IMR-90 (cell line): ENCODE results near the gene TAF1B. TPM values are rescaled to one million over a fixed set of nuclear protein-coding genes. Genes with fewer than 3 reads are reported as not detected.

Source experiments
- ATAC-seq: fragments of 200-7000 bp; cut with Tn5 transposase; 2 replicates; pipeline ENCODE4 v1.9.1; 2020; ENCODE audit warnings: low read depth, mild to moderate bottlenecking, moderate library complexity
- BruUV-seq: library from RNA; stranded (reverse); fragments of 400-500 nt; replicated peaks from 2 replicates; lab custom pipeline; 2021; lab: Mats Ljungman, UMichigan
- CTCF ChIA-PET: fragments of 300-600 bp; formaldehyde crosslinking; extraction: SDS; loops from one replicate; lab custom pipeline; 2021; ENCODE audit warnings: antibody characterized with exemption; lab: Yijun Ruan, JAX
- POLR2A ChIA-PET: fragments of 300-600 bp; sonication (Branson Sonifier 250); formaldehyde crosslinking; loops from one replicate; lab custom pipeline; 2022; ENCODE audit warnings: antibody characterized with exemption; ENCODE audit not compliant: unreplicated experiment; lab: Charles Lee
- DNase-seq: peaks from one replicate; pipeline ENCODE4 v3.0.0; 2013
- H2AFZ ChIP-seq: replicated peaks from 2 replicates; pipeline ENCODE3; 2013; ENCODE audit warnings: low read length, mild to moderate bottlenecking; ENCODE audit not compliant: poor library complexity
- H2AK5ac ChIP-seq: 2 replicates; pipeline ENCODE4 v1.6.1; 2013; ENCODE audit warnings: low read depth, low read length, inconsistent platforms
- H2AK9ac ChIP-seq: replicated peaks from 2 replicates; pipeline ENCODE3; 2013; ENCODE audit warnings: mild to moderate bottlenecking, low read depth, low read length, moderate library complexity; ENCODE audit not compliant: poor library complexity
- H2BK120ac ChIP-seq: 2 replicates; pipeline ENCODE4 v1.6.1; 2013; ENCODE audit warnings: low read depth, low read length, inconsistent platforms
- H2BK15ac ChIP-seq: 3 replicates; pipeline ENCODE4 v1.6.1; 2013; ENCODE audit warnings: low read depth, low read length, inconsistent platforms
- H2BK20ac ChIP-seq: 2 replicates; pipeline ENCODE4 v1.6.1; 2013; ENCODE audit warnings: low read depth, mild to moderate bottlenecking, inconsistent platforms, low read length, moderate library complexity
- H2BK5ac ChIP-seq: 2 replicates; pipeline ENCODE4 v1.6.1; 2013; ENCODE audit warnings: mild to moderate bottlenecking, low read depth, low read length, inconsistent platforms; ENCODE audit not compliant: poor library complexity, severe bottlenecking
- H3K14ac ChIP-seq: replicated peaks from 2 replicates; pipeline ENCODE4 v1.6.1; 2013; ENCODE audit warnings: low read depth, low read length, inconsistent platforms
- H3K18ac ChIP-seq: 2 replicates; pipeline ENCODE4 v1.6.1; 2013; ENCODE audit warnings: low read depth, low read length, control low read depth
- H3K23ac ChIP-seq: 2 replicates; pipeline ENCODE4 v1.6.1; 2013; ENCODE audit warnings: low read depth, low read length, inconsistent platforms
- H3K27ac ChIP-seq: 2 replicates; pipeline ENCODE4 v1.5.1; 2013; ENCODE audit warnings: mild to moderate bottlenecking, control low read depth, low read length; ENCODE audit not compliant: insufficient read depth
- H3K27me3 ChIP-seq: 2 replicates; pipeline ENCODE4 v1.6.1; 2013; ENCODE audit warnings: low read length; ENCODE audit not compliant: control insufficient read depth, insufficient read depth
- H3K36me3 ChIP-seq: 2 replicates; pipeline ENCODE4 v1.6.1; 2013; ENCODE audit warnings: low read length, mixed read lengths; ENCODE audit not compliant: control insufficient read depth, insufficient read depth
- H3K4ac ChIP-seq: 2 replicates; pipeline ENCODE4 v1.6.1; 2013; ENCODE audit warnings: low read depth, low read length, inconsistent platforms
- H3K4me1 ChIP-seq: 2 replicates; pipeline ENCODE4 v1.6.1; 2013; ENCODE audit warnings: low read length, mixed read lengths; ENCODE audit not compliant: control insufficient read depth, insufficient read depth
- H3K4me2 ChIP-seq: 2 replicates; pipeline ENCODE4 v1.6.1; 2013; ENCODE audit warnings: low read depth, mild to moderate bottlenecking, control low read depth, low read length, moderate library complexity
- H3K4me3 ChIP-seq: 2 replicates; pipeline ENCODE4 v1.5.1; 2013; ENCODE audit warnings: low read depth, mild to moderate bottlenecking, control low read depth, low read length, moderate library complexity; ENCODE audit not compliant: insufficient read depth
- H3K56ac ChIP-seq: 2 replicates; pipeline ENCODE4 v1.6.1; 2013; ENCODE audit warnings: low read length, inconsistent platforms; ENCODE audit not compliant: insufficient read depth; ENCODE audit errors: extremely low read depth
- H3K79me1 ChIP-seq, 2 experiments: 2 replicates each; pipeline ENCODE4 v1.6.1; 2013; ENCODE audit warnings: low read length in 2 of 2, inconsistent platforms in 1 of 2, low read depth in 1 of 2
- H3K9ac ChIP-seq: 2 replicates; pipeline ENCODE4 v1.6.1; 2013; ENCODE audit warnings: low read depth, low read length, control low read depth
- H3K9me1 ChIP-seq: 2 replicates; pipeline ENCODE4 v1.6.1; 2013; ENCODE audit warnings: low read length, inconsistent platforms; ENCODE audit not compliant: insufficient read depth
- H3K9me3 ChIP-seq: 2 replicates; pipeline ENCODE4 v1.6.1; 2013; ENCODE audit warnings: low read length; ENCODE audit not compliant: control insufficient read depth, insufficient read depth
- H4K20me1 ChIP-seq: 2 replicates; pipeline ENCODE4 v1.6.1; 2013; ENCODE audit warnings: low read length, inconsistent platforms; ENCODE audit not compliant: insufficient read depth
- H4K5ac ChIP-seq: 2 replicates; pipeline ENCODE4 v1.6.1; 2013; ENCODE audit warnings: mild to moderate bottlenecking, low read depth, low read length, control low read depth
- H4K8ac ChIP-seq, 2 experiments: 2 replicates each; pipeline ENCODE4 v1.6.1; 2013; ENCODE audit warnings: low read depth in 2 of 2, low read length in 2 of 2, control low read depth in 1 of 2, inconsistent platforms in 1 of 2
- H4K91ac ChIP-seq: 2 replicates; pipeline ENCODE4 v1.6.1; 2013; ENCODE audit warnings: low read depth, low read length, inconsistent platforms; ENCODE audit not compliant: insufficient read depth
- BHLHE40 ChIP-seq: fragments of 150-350 bp; IDR thresholded peaks from 2 replicates; pipeline ENCODE4 v1.6.1; 2016; ENCODE audit warnings: mild to moderate bottlenecking, low read depth, low read length
- CEBPB ChIP-seq: IDR thresholded peaks from 2 replicates; pipeline ENCODE4 v1.6.1; 2012; ENCODE audit warnings: low read depth, low read length, improper control_type of control experiment
- CHD1 ChIP-seq: IDR thresholded peaks from 2 replicates; pipeline ENCODE4 v1.6.1; 2012; ENCODE audit warnings: low read depth, low read length, improper control_type of control experiment
- ELK1 ChIP-seq: fragments of 150-350 bp; IDR thresholded peaks from 2 replicates; pipeline ENCODE4 v1.6.1; 2016; ENCODE audit warnings: low read depth, mild to moderate bottlenecking, low read length, moderate library complexity, borderline replicate concordance
- FOS ChIP-seq: fragments of 150-350 bp; IDR thresholded peaks from 2 replicates; pipeline ENCODE4 v1.6.1; 2016; ENCODE audit warnings: low read depth, low read length
- MAFK ChIP-seq: IDR thresholded peaks from 2 replicates; pipeline ENCODE4 v1.6.1; 2012; ENCODE audit warnings: low read depth, low read length, improper control_type of control experiment
- MAZ ChIP-seq: IDR thresholded peaks from 2 replicates; pipeline ENCODE4 v1.6.1; 2012; ENCODE audit warnings: low read depth, mild to moderate bottlenecking, low read length, improper control_type of control experiment, moderate library complexity, borderline replicate concordance
- MXI1 ChIP-seq: IDR thresholded peaks from 2 replicates; pipeline ENCODE4 v1.6.1; 2012; ENCODE audit warnings: low read depth, mild to moderate bottlenecking, low read length, moderate library complexity, borderline replicate concordance
- NFE2L2 ChIP-seq: fragments of 150-350 bp; IDR thresholded peaks from 2 replicates; pipeline ENCODE4 v1.6.1; 2016; ENCODE audit warnings: low read depth, mild to moderate bottlenecking, low read length
- POLR2A ChIP-seq: IDR thresholded peaks from 2 replicates; pipeline ENCODE4 v1.6.1; 2012; ENCODE audit warnings: mild to moderate bottlenecking, low read depth, low read length
- RAD21 ChIP-seq: IDR thresholded peaks from 2 replicates; pipeline ENCODE4 v1.6.1; 2012; ENCODE audit warnings: low read length, improper control_type of control experiment
- RCOR1 ChIP-seq: IDR thresholded peaks from 2 replicates; pipeline ENCODE4 v1.6.1; 2012; ENCODE audit warnings: mild to moderate bottlenecking, low read length, improper control_type of control experiment; ENCODE audit not compliant: insufficient replicate concordance
- RFX5 ChIP-seq: IDR thresholded peaks from 2 replicates; pipeline ENCODE4 v1.8.0; 2012; ENCODE audit warnings: low read depth, mild to moderate bottlenecking, low read length, moderate library complexity
- SMC3 ChIP-seq: fragments of 150-350 bp; IDR thresholded peaks from 2 replicates; pipeline ENCODE4 v1.6.1; 2016; ENCODE audit warnings: low read depth, mild to moderate bottlenecking, antibody characterized with exemption, low read length, moderate library complexity
- USF2 ChIP-seq: fragments of 150-350 bp; IDR thresholded peaks from 2 replicates; pipeline ENCODE4 v1.6.1; 2017; ENCODE audit warnings: mild to moderate bottlenecking, antibody characterized with exemption, low read length, low read depth
- whole genome bisulfite sequencing, 2 experiments: methylation state at CpG; one replicate each; pipeline versions ENCODE4 v1.1.5 to v1.1.7; 2013; ENCODE audit warnings: missing lambda C conversion rate in 2 of 2; ENCODE audit not compliant: insufficient read length in 1 of 2; ENCODE audit errors: extremely low coverage in 2 of 2; 5-methylcytosine and 5-hydroxymethylcytosine counted together
- dilution Hi-C: fragments of 300-500 bp; cut with HindIII; formaldehyde crosslinking; loops from one replicate; pipeline ENCODE4 v1.14.3; 2018; ENCODE audit warnings: low sequenced_read_pairs; ENCODE audit not compliant: unreplicated experiment
- in situ Hi-C: fragments of 300-500 bp; cut with MboI; formaldehyde crosslinking; loops from 3 replicates; pipeline ENCODE4 v1.14.3; 2019; ENCODE audit warnings: low sequenced_read_pairs, inconsistent platforms, mixed read lengths
- intact Hi-C: fragments of 100-400 bp; cut with micrococcal nuclease; formaldehyde crosslinking; loops from 2 replicates; pipeline ENCODE4 v1.10.0; 2022
- polyA plus RNA-seq, 3 experiments: library from polyadenylated mRNA; depleted of rRNA; stranded (reverse); fragments of >200 nt; gene quantifications; 2 replicates each; pipeline ENCODE4 v1.2.3, GENCODE V29; 2012; ENCODE audit warnings: low replicate concordance in 1 of 3
- total RNA-seq: library from RNA; depleted of rRNA; stranded (reverse); fragments of >200 nt; gene quantifications from 2 replicates; pipeline ENCODE4 v1.2.3, GENCODE V29; 2012
- TF ChIP-seq, protein P1 (sequence below): conservative IDR thresholded peaks from 2 replicates; pipeline ENCODE4 v1.5.1; 2012; ENCODE audit warnings: mild to moderate bottlenecking, low read depth, low read length, improper control_type of control experiment

The TAF1B gene
- total and polyA plus RNA-seq, 2 of the 4 experiments (the other 2 are of a cell fraction) = 8.4 to 19.9 TPM

DNA sequence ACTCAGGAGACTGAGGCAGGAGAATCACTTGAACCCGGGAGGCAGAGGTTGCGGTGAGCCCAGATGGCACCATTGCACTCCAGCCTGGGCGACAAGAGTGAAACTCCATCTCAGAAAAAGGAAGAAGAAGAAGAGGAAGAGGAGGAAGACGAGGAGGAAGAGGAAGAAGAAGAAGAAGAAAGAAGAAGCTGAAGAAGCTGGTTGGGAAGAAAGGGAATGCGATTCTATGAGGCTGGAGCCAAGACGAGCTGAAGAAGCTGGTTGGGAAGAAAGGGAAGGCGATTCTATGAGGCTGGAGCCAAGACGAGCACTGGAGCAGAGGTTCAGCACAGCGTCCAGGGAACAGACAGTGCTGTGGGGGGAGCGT, 30.3 kb upstream of the TAF1B start:
- Histone ChIP-seq H3K23ac (no peak overlapping the region), H2AK5ac (no peak overlapping the region), H3K9ac (no peak overlapping the region), H2AK9ac (no peak overlapping the region), H2BK5ac (no peak overlapping the region), H2BK15ac (no peak overlapping the region), H2BK120ac (no peak overlapping the region), H3K9me3 (no peaks in the 10 kb centered on the region), H3K36me3 (no peaks in the 10 kb centered on the region), H3K27ac (no peak overlapping the region), H4K5ac (no peak overlapping the region), H3K56ac (no peak overlapping the region), H3K4me2 (no peak overlapping the region), H4K8ac (no peak overlapping the region; a peak in 1 of 4 replicates), H3K4me3 (no peak overlapping the region), H3K14ac (no peak overlapping the region), H3K4me1 (peaks cover 2% of the 10 kb centered on the region; the same call in 1 of the 2 replicates), H4K91ac (no peak overlapping the region), H2BK20ac (no peak overlapping the region), H2AFZ (no peak overlapping the region), H3K27me3 (peaks cover 3% of the 10 kb centered on the region), H3K79me1 (no peaks in the 10 kb centered on the region), H3K18ac (no peak overlapping the region), H3K4ac (no peak overlapping the region), H4K20me1 (no peaks in the 10 kb centered on the region), H3K9me1 (no peaks in the 10 kb centered on the region)
- ATAC-seq = no peak
- dilution Hi-C loops = no loop called here
- DNase-seq = no peak
- 100% methylated on average over 2 of the region's 10 CpGs; no CpG with 5 or more reads in 1 of the 2 experiments for WGBS, 2 experiments
- CTCF ChIA-PET = interaction anchor here (0.9 kb wide), 1 partner anchor 236 kb away, joined by 8 read pairs; no protein-coding TSS in a partner anchor
- intact Hi-C loops = loop anchor here (1.0 to 5.0 kb wide), 2 partner anchors 139 to 235 kb away; partner anchors contain the start of gene GRHL1
- in situ Hi-C loops = loop anchor here (25.0 kb wide), 1 partner anchor 849 kb away; no protein-coding TSS in a partner anchor
- POLR2A ChIA-PET = no interaction called here
- no peak for TF ChIP-seq CHD1
- no peak for TF ChIP-seq RAD21
- no peak for TF ChIP-seq BHLHE40
- TF ChIP-seq USF2 = no peak
- TF ChIP-seq FOS = no peak
- TF ChIP-seq MAZ = no peak
- no peak for TF ChIP-seq ELK1
- TF ChIP-seq MXI1 = no peak
- TF ChIP-seq POLR2A = no peak
- TF ChIP-seq MAFK = no peak
- TF ChIP-seq NFE2L2 = no peak
- TF ChIP-seq, protein P1, sequence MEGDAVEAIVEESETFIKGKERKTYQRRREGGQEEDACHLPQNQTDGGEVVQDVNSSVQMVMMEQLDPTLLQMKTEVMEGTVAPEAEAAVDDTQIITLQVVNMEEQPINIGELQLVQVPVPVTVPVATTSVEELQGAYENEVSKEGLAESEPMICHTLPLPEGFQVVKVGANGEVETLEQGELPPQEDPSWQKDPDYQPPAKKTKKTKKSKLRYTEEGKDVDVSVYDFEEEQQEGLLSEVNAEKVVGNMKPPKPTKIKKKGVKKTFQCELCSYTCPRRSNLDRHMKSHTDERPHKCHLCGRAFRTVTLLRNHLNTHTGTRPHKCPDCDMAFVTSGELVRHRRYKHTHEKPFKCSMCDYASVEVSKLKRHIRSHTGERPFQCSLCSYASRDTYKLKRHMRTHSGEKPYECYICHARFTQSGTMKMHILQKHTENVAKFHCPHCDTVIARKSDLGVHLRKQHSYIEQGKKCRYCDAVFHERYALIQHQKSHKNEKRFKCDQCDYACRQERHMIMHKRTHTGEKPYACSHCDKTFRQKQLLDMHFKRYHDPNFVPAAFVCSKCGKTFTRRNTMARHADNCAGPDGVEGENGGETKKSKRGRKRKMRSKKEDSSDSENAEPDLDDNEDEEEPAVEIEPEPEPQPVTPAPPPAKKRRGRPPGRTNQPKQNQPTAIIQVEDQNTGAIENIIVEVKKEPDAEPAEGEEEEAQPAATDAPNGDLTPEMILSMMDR = no peak
- no peak for TF ChIP-seq RCOR1
- TF ChIP-seq CEBPB = no peak
- TF ChIP-seq SMC3 = no peak
- TF ChIP-seq RFX5 = no peak
- BruUV-seq = no TSS peak
